Gastrocnemius medialis (tissue), 4 donors: ENCODE data around the gene MYB.

Experiments used
- CTCF ChIP-seq, 5 experiments: fragments of 450-650 bp in 3 of 5; fragments of 200-600 bp in 2 of 5; sonication (generic) in 2 of 5; IDR thresholded peaks in 4 of 5; conservative IDR thresholded peaks in 1 of 5; 1 replicate in 4 of 5; 2 replicates in 1 of 5; pipeline ENCODE4 v1.5.1; 2016 to 2019; ENCODE audit warnings: antibody characterized with exemption in 5 of 5, mild to moderate bottlenecking in 3 of 5, moderate library complexity in 3 of 5
- POLR2A ChIP-seq, 2 donors: fragments of 450-650 bp; IDR thresholded peaks; one replicate each; pipeline ENCODE4 v1.6.1; 2017; ENCODE audit warnings: antibody characterized with exemption in 2 of 2, mild to moderate bottlenecking in 2 of 2, moderate library complexity in 2 of 2

GRCh38 chr6:135229996-135230395 lies 48.9 kb downstream of the MYB start:
- TF ChIP-seq CTCF (IDR thresholded peaks at IDR 0.05 in 4 of 5, conservative IDR thresholded peaks at IDR 0.05 in 1 of 5), result no peak
- TF ChIP-seq POLR2A (IDR thresholded peaks at IDR 0.05), result no peak
